PC-9 (cell line): ENCODE measurements around the gene PDPR. TPM values are rescaled to one million over a fixed set of nuclear protein-coding genes. Genes with fewer than 3 reads are reported as not detected.

ENCODE experiments used
- BruUV-seq: library from RNA; stranded (reverse); fragments of 400-500 nt; replicated peaks from 2 replicates; lab custom pipeline; 2021; lab: Mats Ljungman, UMichigan
- CTCF ChIA-PET: fragments of 300-600 bp; sonication (Branson Sonifier 250); formaldehyde crosslinking; loops from one replicate; lab custom pipeline; 2022; ENCODE audit warnings: antibody characterized with exemption; lab: Charles Lee
- POLR2A ChIA-PET: fragments of 300-600 bp; sonication (Branson Sonifier 250); formaldehyde crosslinking; loops from one replicate; lab custom pipeline; 2022; ENCODE audit warnings: antibody characterized with exemption; ENCODE audit not compliant: unreplicated experiment; lab: Charles Lee
- DNase-seq, 2 experiments: peaks; one replicate each; pipeline versions ENCODE4 v3.0.0 to v3.0.0-alpha.2; 2015 to 2022; ENCODE audit warnings: mixed read lengths in 1 of 2
- H2AFZ ChIP-seq: fragments of 200-600 bp; sonication (generic); 2 replicates; pipeline ENCODE4 v1.8.1; 2017; ENCODE audit warnings: antibody characterized with exemption
- H3F3A ChIP-seq: fragments of 200-600 bp; sonication (generic); 2 replicates; pipeline ENCODE4 v1.8.1; 2017; ENCODE audit warnings: antibody characterized with exemption, mild to moderate bottlenecking, low read depth; ENCODE audit not compliant: insufficient read depth
- H3K27ac ChIP-seq: fragments of 200-600 bp; sonication (generic); 2 replicates; pipeline ENCODE4 v1.6.1; 2016; ENCODE audit warnings: mixed run types
- H3K27me3 ChIP-seq: fragments of 200-600 bp; sonication (generic); 2 replicates; pipeline ENCODE4 v1.6.1; 2016; ENCODE audit warnings: low read depth, mixed run types; ENCODE audit not compliant: insufficient read depth
- H3K36me3 ChIP-seq: fragments of 200-600 bp; sonication (generic); 2 replicates; pipeline ENCODE4 v1.6.1; 2016; ENCODE audit warnings: low read depth, mixed run types
- H3K4me1 ChIP-seq: fragments of 200-600 bp; sonication (generic); replicated peaks from 2 replicates; pipeline ENCODE4 v1.6.1; 2016; ENCODE audit warnings: mixed run types; ENCODE audit not compliant: insufficient read depth
- H3K4me2 ChIP-seq: fragments of 200-600 bp; sonication (generic); 2 replicates; pipeline ENCODE4 v1.6.1; 2017; ENCODE audit warnings: mixed run types
- H3K4me3 ChIP-seq: fragments of 200-600 bp; sonication (generic); 2 replicates; pipeline ENCODE4 v1.6.1; 2016; ENCODE audit warnings: mixed run types
- H3K79me2 ChIP-seq: fragments of 200-600 bp; sonication (generic); 2 replicates; pipeline ENCODE4 v1.6.1; 2017; ENCODE audit warnings: low read depth, mixed run types
- H3K9me2 ChIP-seq: fragments of 200-600 bp; sonication (generic); 2 replicates; pipeline ENCODE4 v1.8.1; 2017; ENCODE audit warnings: mild to moderate bottlenecking; ENCODE audit not compliant: insufficient read depth
- H3K9me3 ChIP-seq: fragments of 200-600 bp; sonication (generic); 2 replicates; pipeline ENCODE4 v1.8.1; 2016; ENCODE audit warnings: low read depth; ENCODE audit not compliant: insufficient read depth
- H4K20me1 ChIP-seq: fragments of 200-600 bp; sonication (generic); 2 replicates; pipeline ENCODE4 v1.8.1; 2017; ENCODE audit not compliant: insufficient read depth
- CTCF ChIP-seq: fragments of 200-600 bp; sonication (generic); conservative IDR thresholded peaks from 2 replicates; pipeline ENCODE4 v1.6.1; 2017; ENCODE audit warnings: mixed run types, antibody characterized with exemption, mild to moderate bottlenecking, moderate library complexity
- EZH2 ChIP-seq: fragments of 200-600 bp; sonication (generic); IDR thresholded peaks from 2 replicates; pipeline ENCODE4 v1.8.0; 2017; ENCODE audit warnings: antibody characterized with exemption, low read depth
- intact Hi-C: fragments of 100-400 bp; cut with micrococcal nuclease; formaldehyde crosslinking; loops from one replicate; pipeline ENCODE4 v1.10.0; 2022; ENCODE audit not compliant: unreplicated experiment
- total RNA-seq: library from RNA; stranded (reverse); gene quantifications from 2 replicates; pipeline ENCODE4 v1.2.3, GENCODE V29; 2021

The PDPR gene
- total RNA-seq, 1 experiment from 2014 or later = 48.8 TPM

GRCh38 chr16:70156207-70156978 is 42.3 kb downstream of the PDPR start:
- H3F3A ChIP-seq = peaks cover 8% of the 10 kb centered on the region; the same call in 1 of the 2 replicates
- no peaks in the 10 kb centered on the region for H3K9me3 ChIP-seq
- ChIA-PET POLR2A (interaction anchor here (0.7 kb wide), 1 partner anchor 439 kb away, joined by 5 read pairs; no protein-coding TSS in a partner anchor), CTCF (no interaction called here)
- H2AFZ ChIP-seq = no peak overlapping the region
- no peak for DNase-seq
- peaks cover 51% of the 10 kb centered on the region for H3K36me3 ChIP-seq
- H3K4me3 ChIP-seq = no peak overlapping the region
- no peaks in the 10 kb centered on the region for H3K9me2 ChIP-seq
- H3K4me1 ChIP-seq = no peaks in the 10 kb centered on the region
- no peaks in the 10 kb centered on the region for H4K20me1 ChIP-seq
- BruUV-seq = no TSS peak
- no peaks in the 10 kb centered on the region for H3K79me2 ChIP-seq
- no peak overlapping the region for H3K27ac ChIP-seq
- H3K27me3 ChIP-seq = no peaks in the 10 kb centered on the region
- intact Hi-C loops = no loop called here
- TF ChIP-seq EZH2 = no peak
- no peak for TF ChIP-seq CTCF
- H3K4me2 ChIP-seq = no peak overlapping the region

GRCh38 chr16:70157105-70157476 is 43.0 kb downstream of the PDPR start:
- H3K4me2 ChIP-seq = no peak overlapping the region
- CTCF ChIA-PET = no interaction called here
- no TSS peak for BruUV-seq

More at GRCh38 chr16:70157105-70157476, 43.0 kb downstream of the PDPR start:
- TF ChIP-seq EZH2 (no peak), CTCF (no peak)
- intact Hi-C loops = no loop called here
- Histone ChIP-seq H3K36me3 (peaks cover 44% of the 10 kb centered on the region), H3K27me3 (no peaks in the 10 kb centered on the region), H4K20me1 (0 out of 2 replicates have a peak, but pooled peaks cover 4% of the 10 kb centered on the region), H3K27ac (no peak overlapping the region), H3K9me3 (no peaks in the 10 kb centered on the region), H3K9me2 (no peaks in the 10 kb centered on the region), H2AFZ (no peak overlapping the region), H3K4me3 (no peak overlapping the region), H3K4me1 (peaks cover 4% of the 10 kb centered on the region), H3K79me2 (no peaks in the 10 kb centered on the region), H3F3A (peaks cover 15% of the 10 kb centered on the region; the same call in 1 of the 2 replicates)
- POLR2A ChIA-PET = no interaction called here
- DNase-seq = no peak
